HG03520 (cell line): ENCODE data around the gene DNA2.
"Not testable (repeated sequence)": the region's sequence is repeated elsewhere in the genome, so short reads cannot be mapped to it uniquely, and the experiment has no call there.

Experiments used
- ATAC-seq: cut with Tn5 transposase; IDR thresholded peaks from one replicate; pipeline ENCODE4 v1.9.1; 2021; ENCODE audit warnings: mild to moderate bottlenecking, moderate library complexity; ENCODE audit not compliant: unreplicated experiment

DNA2 gene

GRCh38 chr10:68461032-68461431 is 10.7 kb downstream of the DNA2 start:
- no peak for ATAC-seq

- ATAC-seq, result not testable (repeated sequence)
These were observed 22.1 kb downstream of the DNA2 start for GRCh38 chr10:68449698-68450097.

GRCh38 chr10:68446179-68446578 is 25.6 kb downstream of the DNA2 start:
- no peak for ATAC-seq

- ATAC-seq, result no peak
These were observed 28.8 kb downstream of the DNA2 start for GRCh38 chr10:68442971-68443370.

- ATAC-seq, result no peak
These were observed 30.9 kb downstream of the DNA2 start for GRCh38 chr10:68440898-68441297.

GRCh38 chr10:68435803-68436202 is 36.0 kb downstream of the DNA2 start:
- ATAC-seq, result no peak

- no peak for ATAC-seq
These were observed 37.1 kb downstream of the DNA2 start for GRCh38 chr10:68434657-68435056.

GRCh38 chr10:68428396-68429104 is 43.2 kb downstream of the DNA2 start:
- ATAC-seq, result no peak

- no peak for ATAC-seq
These were observed 47.2 kb downstream of the DNA2 start for GRCh38 chr10:68424454-68425014.

GRCh38 chr10:68423522-68423921 is 48.3 kb downstream of the DNA2 start:
- ATAC-seq, result no peak

GRCh38 chr10:68419376-68419775 is 52.4 kb downstream of the DNA2 start:
- ATAC-seq, result no peak

GRCh38 chr10:68408898-68409518 is 62.8 kb downstream of the DNA2 start:
- no peak for ATAC-seq

GRCh38 chr10:68406815-68407548 is 64.8 kb downstream of the DNA2 start, which contains the start of gene RUFY2:
Gene RUFY2 (minus strand): TSS chr10:68407277. CDS start chr10:68407189, 88 bp downstream.
- peak; percentile 94 for ATAC-seq

GRCh38 chr10:68406111-68406814 is 65.5 kb downstream of the DNA2 start:
- peak; percentile 15 for ATAC-seq

GRCh38 chr10:68403701-68404100 is 68.1 kb downstream of the DNA2 start:
- no peak for ATAC-seq

- no peak for ATAC-seq
These were observed 69.5 kb downstream of the DNA2 start for GRCh38 chr10:68402276-68402675.

GRCh38 chr10:68397005-68397404 is 74.8 kb downstream of the DNA2 start:
- no peak for ATAC-seq

GRCh38 chr10:68385740-68386139 is 86.0 kb downstream of the DNA2 start:
- no peak for ATAC-seq

- ATAC-seq, result no peak
These were observed 100.2 kb downstream of the DNA2 start for GRCh38 chr10:68371604-68372003.

GRCh38 chr10:68367121-68367520 is 104.7 kb downstream of the DNA2 start:
- ATAC-seq, result no peak

GRCh38 chr10:68366600-68366999 is 105.2 kb downstream of the DNA2 start:
- ATAC-seq, result no peak
